Skeletal muscle cell (primary cell): Measurements from ENCODE around the gene ICE1.
"Not testable (repeated sequence)": the region's sequence is repeated elsewhere in the genome, so short reads cannot be mapped to it uniquely, and the experiment has no call there.

Experiments
- DNase-seq: peaks from one replicate; pipeline ENCODE4 v3.0.0-alpha.2; 2010; ENCODE audit warnings: low read depth
- H3K4me3 ChIP-seq: 2 replicates; pipeline ENCODE4 v1.5.1; 2011; ENCODE audit warnings: low read depth, mild to moderate bottlenecking, control low read depth, low read length, moderate library complexity

ICE1 gene

GRCh38 chr5:5424736-5425135 lies 2.3 kb downstream of the ICE1 start:
- no peak for DNase-seq
- H3K4me3 ChIP-seq: no peak overlapping the region

- no peak overlapping the region for H3K4me3 ChIP-seq
- DNase-seq: no peak
Observed at GRCh38 chr5:5430136-5430535, 7.7 kb downstream of the ICE1 start.

GRCh38 chr5:5432020-5432707 lies 9.7 kb downstream of the ICE1 start:
- H3K4me3 ChIP-seq: no peak overlapping the region
- DNase-seq: peak; percentile 33

GRCh38 chr5:5436203-5436760 lies 13.8 kb downstream of the ICE1 start:
- DNase-seq: no peak
- no peak overlapping the region for H3K4me3 ChIP-seq

- DNase-seq: no peak
- no peak overlapping the region for H3K4me3 ChIP-seq
Observed at GRCh38 chr5:5437227-5438172, 15.0 kb downstream of the ICE1 start.

- no peak overlapping the region for H3K4me3 ChIP-seq
- DNase-seq: no peak
Observed at GRCh38 chr5:5451863-5452262, 29.4 kb downstream of the ICE1 start.

GRCh38 chr5:5453131-5453530 lies 30.7 kb downstream of the ICE1 start:
- no peak overlapping the region for H3K4me3 ChIP-seq
- no peak for DNase-seq

- DNase-seq: no peak
- no peak overlapping the region for H3K4me3 ChIP-seq
Observed at GRCh38 chr5:5454391-5454790, 31.9 kb downstream of the ICE1 start.

GRCh38 chr5:5456858-5457257 lies 34.4 kb downstream of the ICE1 start:
- DNase-seq: no peak
- H3K4me3 ChIP-seq: no peak overlapping the region

- no peak overlapping the region for H3K4me3 ChIP-seq
- DNase-seq: no peak
Observed at GRCh38 chr5:5460311-5460710, 37.8 kb downstream of the ICE1 start.

- no peak for DNase-seq
Observed at GRCh38 chr5:5461012-5461411, 38.5 kb downstream of the ICE1 start.

GRCh38 chr5:5464036-5464715 lies 41.7 kb downstream of the ICE1 start:
- no peak overlapping the region for H3K4me3 ChIP-seq
- DNase-seq: no peak

More at GRCh38 chr5:5461012-5461411, 38.5 kb downstream of the ICE1 start:
- H3K4me3 ChIP-seq: no peak overlapping the region

- DNase-seq: no peak
- no peak overlapping the region for H3K4me3 ChIP-seq
Observed at GRCh38 chr5:5466227-5466626, 43.8 kb downstream of the ICE1 start.

GRCh38 chr5:5467737-5468136 lies 45.3 kb downstream of the ICE1 start:
- no peak for DNase-seq
- H3K4me3 ChIP-seq: no peak overlapping the region

GRCh38 chr5:5470933-5471332 lies 48.5 kb downstream of the ICE1 start:
- no peak for DNase-seq
- no peak overlapping the region for H3K4me3 ChIP-seq

- DNase-seq: no peak
- H3K4me3 ChIP-seq: no peak overlapping the region
Observed at GRCh38 chr5:5473226-5473625, 50.7 kb downstream of the ICE1 start.

GRCh38 chr5:5474961-5475360 lies 52.5 kb downstream of the ICE1 start:
- no peak for DNase-seq
- H3K4me3 ChIP-seq: no peak overlapping the region

- DNase-seq: no peak
- no peak overlapping the region for H3K4me3 ChIP-seq
Observed at GRCh38 chr5:5475975-5476374, 53.5 kb downstream of the ICE1 start.

GRCh38 chr5:5479578-5479977 lies 57.1 kb downstream of the ICE1 start:
- not testable (repeated sequence) for H3K4me3 ChIP-seq, DNase-seq
